SK-N-MC (cell line): ENCODE data around the gene ELK3.

Source experiments
- EZH2 ChIP-seq: fragments of 200-600 bp; sonication (generic); IDR thresholded peaks from one replicate; pipeline ENCODE4 v1.6.1; 2017; ENCODE audit warnings: antibody characterized with exemption
- POLR2AphosphoS5 ChIP-seq: IDR thresholded peaks from 2 replicates; pipeline ENCODE4 v1.6.1; 2012; ENCODE audit warnings: mild to moderate bottlenecking, low read depth, low read length, borderline replicate concordance

GRCh38 chr12:96226401-96226800 lies 32.2 kb downstream of the ELK3 start:
- TF ChIP-seq POLR2AphosphoS5, result no peak
- no peak for TF ChIP-seq EZH2
